GM21619 (cell line): ENCODE results near the gene PDCD1LG2.

Experiments used
- ATAC-seq: cut with Tn5 transposase; IDR thresholded peaks from one replicate; pipeline ENCODE4 v1.9.1; 2021; ENCODE audit not compliant: unreplicated experiment

PDCD1LG2 gene

DNA sequence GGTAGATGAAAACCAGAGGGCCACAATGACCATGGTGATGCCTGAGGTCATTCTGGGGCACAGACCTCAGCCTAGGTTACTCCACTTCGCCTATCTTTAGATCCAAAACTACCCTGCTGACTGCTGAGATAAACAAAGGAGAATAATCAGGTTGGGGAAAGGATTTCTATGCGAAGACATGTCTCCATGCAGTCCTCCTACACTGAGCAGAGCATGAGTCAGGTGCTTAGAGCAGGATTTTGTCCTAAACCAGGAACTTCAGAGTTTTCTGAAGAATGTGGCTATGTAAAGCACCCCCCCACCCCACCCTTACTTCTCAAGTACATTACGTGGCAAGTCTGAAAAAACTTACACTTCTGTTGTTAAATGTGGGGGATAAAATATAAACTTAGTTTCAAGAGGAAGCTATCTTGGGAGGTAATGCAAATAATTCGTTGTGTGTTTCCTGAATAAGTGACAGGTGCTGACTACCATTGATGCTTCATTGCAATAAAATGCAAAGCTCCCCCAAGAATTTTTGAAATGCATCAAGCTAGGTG lies 19.4 kb downstream of the PDCD1LG2 start:
- peak; percentile 51 for ATAC-seq

DNA sequence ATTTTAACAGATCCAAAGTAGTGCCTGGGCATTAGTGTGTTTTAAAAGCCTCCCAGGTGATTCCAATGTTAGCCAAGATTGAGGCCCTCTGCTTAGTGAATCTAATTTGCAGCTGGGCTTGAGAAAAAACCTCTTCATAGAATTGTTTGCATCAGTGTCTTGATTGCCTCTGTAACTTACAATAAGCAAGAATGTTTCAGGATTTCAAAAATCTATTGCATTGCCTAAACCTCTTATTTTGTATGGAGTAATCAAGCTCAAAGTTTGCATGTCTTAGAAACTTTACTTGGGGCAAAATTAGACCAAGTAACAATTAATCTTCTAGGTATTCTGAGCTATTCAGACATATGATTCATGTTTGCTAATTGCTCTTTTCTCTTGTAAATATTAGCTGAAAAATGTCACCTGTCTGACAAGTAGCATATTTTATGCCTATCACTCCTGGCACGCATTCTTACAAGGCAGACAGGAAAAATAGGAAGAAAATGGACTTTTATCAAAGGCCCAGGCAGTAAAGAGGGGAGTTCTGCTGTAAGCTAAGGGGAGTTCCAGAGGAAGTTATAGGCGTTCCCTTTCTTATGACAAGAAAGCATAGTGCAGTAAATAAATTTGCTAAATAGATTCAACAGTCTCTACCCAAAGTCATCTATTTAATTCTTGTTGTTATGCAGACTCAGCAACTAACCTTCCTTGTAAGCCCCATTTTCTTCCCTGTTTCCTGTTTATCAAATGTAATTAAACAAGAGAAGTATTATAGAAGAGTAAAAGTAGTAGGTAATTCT lies 21.0 kb downstream of the PDCD1LG2 start:
- no peak for ATAC-seq

DNA sequence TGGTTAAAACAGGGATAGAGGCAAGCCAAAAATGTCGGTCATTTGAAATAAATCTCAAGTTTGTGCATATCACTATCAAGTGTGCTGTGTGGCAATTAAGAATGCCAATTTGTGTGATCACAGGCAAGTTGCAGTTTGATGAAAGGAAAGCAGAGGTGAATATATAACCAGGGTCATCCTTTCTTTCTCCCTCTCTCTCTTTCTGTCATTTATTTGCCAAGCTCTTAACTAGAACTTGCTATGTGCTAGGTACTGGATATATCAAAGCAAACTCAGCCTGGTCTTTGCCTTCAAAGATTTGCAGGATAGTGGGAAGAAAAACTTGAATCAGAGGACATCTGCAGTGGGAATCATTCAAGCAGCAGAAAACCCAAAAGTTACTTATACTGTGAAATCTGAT lies 22.0 kb downstream of the PDCD1LG2 start:
- ATAC-seq: no peak

DNA sequence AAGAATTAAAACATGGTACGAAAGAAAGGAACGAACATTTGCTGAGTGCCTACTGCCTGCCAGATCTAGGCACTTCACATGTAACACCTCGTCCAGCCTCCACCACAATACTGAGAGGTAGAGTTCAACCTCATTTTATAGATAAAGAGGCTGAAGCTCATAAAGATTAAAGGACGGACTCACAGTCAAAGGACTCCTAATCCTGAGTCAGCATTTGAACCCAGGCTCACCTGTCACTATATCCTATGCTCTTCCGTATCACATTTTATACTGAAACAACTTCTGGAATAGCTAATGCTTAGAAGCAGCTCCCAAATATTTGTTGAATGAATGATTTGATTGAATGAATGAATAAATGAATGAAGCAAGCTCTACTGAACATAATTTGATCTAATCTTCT lies 22.5 kb downstream of the PDCD1LG2 start:
- ATAC-seq: no peak

DNA sequence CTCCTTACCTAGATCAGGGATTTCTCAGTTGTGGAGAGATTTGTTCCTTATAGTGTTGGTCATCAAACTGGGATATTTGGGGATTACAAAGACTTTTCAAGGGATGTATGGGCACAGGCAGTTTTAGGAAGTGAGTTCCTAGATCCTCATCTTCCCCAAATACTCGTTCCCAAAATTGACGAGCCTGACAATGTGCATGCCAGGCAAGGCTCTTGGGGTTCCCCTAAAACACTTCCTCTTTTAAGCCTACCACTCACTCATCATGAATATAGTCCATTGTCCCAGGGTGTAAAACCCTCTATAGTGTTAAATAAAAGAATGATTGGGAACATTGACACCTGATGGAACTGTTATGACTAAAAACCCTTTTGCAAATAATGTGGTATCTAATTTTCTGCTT lies 26.4 kb downstream of the PDCD1LG2 start:
- ATAC-seq: peak; percentile 43

DNA sequence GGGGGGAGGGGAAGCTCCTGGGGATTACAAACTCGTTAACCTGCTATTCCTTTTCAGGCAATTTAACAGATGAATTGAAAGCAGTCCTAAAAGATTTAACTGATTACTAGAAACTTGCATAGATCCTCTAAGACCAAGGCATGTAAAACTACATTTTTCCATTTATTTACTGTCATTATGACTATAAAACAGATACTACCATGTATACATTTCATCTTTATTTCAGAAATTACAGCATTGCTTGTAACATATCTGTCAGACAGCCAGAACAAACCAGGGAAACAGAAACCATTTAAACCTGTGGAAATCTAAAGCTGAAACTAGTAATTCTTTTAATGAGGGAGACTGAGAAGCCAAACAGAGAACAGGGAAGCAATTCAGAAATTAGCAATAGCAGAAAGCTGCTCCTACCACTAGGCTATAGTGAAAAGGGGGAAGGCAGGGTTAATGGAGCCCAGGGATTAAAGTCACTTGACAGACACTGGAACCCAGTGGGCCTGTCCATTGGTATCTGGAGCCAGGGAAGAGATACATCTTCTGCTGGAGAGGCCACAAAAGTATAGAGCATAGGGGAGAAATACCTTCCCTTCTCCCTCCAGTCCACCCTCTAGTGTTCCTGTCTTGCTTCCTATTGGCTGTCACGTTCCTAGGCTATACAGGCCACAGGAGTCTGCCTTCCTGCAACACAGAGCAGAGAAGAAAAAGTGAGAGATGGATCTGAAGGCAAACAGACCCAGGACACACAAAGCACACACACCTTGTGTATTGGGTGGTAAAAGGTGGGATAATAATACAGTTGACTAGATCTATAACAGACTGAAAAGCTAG lies 33.8 kb downstream of the PDCD1LG2 start:
- no peak for ATAC-seq

DNA sequence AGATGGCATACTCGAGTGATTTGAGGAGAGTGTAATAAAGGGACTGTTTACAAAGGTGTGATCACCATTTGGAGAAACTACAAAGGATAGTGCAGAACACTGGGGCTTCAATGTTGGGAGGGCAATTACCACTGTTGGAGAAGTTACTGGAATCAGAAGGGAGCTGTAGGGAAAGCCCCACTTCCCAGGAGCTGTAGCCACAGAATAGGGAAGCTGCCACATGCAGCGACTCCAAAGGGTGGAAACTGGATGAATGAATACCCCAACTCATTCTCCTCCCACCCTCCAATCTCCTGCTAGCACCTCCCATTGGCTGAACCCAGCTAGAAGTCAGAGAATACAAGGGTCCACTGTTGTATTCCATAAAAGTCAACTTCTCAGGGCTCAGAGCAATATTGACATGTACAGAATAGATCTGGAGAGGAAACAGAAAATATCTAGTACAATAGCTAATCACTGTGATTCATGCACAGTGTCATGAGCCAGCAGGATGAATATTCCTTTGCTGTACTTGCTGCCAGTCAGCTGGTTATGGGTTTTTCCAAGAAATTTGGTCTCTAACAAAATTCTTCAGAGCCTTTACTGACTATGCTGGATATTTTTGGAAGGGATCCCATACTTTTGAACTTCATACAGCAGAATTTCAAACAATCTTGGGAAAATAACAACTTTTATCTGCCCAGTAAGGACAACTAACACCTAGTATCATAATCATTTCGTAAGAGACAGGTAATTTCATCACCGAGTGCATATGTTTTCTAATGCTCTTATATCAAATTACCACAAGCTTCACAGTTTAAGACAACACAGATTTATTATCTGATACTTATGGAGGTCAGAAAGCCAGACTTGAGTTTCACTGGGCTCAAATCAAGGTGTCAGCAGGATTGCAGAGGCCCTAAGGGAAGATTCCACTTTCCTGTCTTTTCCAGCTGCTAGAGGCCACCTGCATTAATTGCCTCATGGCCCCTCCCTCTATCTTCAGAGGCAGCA lies 39.6 kb downstream of the PDCD1LG2 start:
- no peak for ATAC-seq

DNA sequence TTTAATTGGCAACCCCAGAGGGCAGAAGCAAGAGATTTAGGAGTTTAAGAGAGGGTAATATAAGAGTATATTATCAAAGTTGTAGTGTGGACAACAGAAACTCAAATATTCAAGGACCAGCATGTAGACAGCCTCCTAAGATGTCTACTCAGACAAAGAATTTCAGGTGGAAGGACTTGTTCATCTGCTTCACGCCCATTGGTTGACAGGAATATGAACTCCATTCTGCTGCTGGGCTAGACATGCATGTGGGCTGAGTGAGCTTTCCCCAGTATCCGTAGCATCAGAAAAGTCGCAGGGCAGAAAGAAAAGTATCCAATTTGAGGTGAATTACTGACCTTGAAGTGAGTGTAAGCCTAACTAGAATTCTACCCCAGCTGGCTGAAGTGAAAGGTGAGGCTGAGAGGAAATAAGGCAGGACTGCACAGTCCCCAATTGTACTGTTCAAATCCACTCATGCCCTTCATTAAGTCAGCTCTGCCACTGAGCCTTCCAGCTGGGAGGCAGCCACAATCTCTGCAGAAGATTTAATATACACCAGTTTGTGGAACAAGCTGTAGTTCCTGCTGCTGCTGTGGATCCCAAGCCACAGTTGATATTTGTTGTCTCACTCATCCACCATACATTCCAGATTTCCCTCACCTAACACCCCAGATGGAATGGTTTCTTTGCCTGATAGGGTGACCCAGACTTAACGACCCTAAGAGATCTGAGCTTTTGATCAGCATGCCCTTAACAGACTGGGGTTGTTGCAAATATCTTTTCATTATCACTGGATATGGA lies 41.2 kb downstream of the PDCD1LG2 start:
- ATAC-seq: no peak

DNA sequence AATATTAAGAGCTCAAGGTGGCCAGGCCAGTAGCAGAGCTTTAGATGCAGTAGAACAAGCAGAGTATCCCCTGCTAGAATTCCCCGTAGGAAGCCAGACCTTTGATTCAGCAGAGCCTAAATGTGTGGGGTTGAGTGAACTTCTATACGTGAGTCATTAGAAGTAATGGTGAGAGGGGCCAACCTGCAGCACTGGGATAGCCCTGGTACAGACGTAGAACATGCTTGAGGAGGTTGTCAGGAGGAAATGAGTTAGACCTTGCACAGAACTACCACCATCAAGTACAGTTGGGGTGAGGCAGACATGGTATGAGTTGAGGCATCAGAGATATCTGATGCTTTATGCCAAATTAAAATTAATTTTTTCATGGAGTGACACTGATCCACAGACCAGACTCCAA lies 42.0 kb downstream of the PDCD1LG2 start:
- ATAC-seq: no peak

DNA sequence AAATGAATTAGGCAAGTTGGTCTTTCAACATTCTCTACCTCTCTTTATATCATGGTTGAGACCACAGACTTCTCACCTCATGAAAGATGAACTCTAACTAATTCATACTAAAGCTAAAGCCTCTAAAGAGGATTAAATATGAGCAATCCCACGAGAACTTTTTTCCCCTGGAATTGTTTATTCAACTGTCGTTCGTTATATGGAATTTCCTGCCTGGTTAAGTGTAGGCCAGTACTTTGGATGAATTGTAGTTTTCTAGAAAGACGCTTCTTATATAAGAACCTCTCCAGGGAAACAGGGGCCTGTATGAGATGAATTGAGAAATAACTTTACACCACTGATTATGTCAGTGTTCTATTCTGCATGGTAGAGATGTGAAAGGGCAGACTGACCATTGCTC lies 42.9 kb downstream of the PDCD1LG2 start:
- ATAC-seq: no peak

DNA sequence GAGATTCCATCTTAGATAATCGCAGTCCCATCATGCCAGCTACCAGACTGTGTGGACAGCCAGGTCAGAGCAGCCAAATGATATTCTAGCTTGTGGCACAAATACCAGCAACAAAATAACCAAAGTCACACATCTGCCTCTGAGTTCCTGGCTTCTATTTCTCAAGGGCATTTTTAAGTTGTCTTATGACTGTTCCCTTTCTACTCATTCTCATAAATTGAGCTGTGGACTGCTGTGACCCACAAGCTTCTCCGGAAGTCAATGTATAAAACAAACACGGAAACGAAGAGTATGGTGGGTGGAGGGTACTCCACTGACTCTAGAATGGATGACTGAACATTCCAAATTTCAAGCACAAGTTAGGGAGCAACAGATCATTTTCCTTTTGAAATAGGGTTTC lies 43.9 kb downstream of the PDCD1LG2 start:
- peak; percentile 76 for ATAC-seq

DNA sequence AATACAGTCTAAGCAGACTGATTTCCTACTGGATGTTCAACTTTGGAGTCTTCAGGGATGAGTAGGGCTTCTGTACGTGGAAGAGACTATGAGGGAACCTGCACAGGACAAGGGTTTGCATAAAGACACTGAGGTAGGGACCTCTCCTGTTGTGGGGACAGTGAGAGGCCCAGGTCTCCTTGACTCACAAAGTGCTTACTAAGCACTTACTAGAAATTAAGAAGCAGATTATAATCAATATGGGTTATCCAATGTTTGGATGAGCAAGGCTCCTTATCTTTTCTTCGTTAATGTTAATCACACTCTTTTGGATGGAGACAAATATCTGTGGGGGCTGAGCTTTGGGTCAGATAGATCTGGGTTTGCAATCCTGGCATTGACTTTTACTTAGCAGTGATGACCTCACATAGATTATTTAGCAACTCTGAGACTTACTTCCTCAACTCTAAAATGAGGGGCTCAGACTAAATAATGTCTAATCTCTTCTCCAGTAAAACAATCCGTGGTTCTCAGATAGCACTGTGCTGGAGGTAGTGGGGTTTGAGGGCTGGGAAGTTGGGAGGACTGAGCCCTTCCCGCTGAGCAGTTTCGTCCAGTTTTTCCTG lies 45.9 kb downstream of the PDCD1LG2 start:
- ATAC-seq: no peak

DNA sequence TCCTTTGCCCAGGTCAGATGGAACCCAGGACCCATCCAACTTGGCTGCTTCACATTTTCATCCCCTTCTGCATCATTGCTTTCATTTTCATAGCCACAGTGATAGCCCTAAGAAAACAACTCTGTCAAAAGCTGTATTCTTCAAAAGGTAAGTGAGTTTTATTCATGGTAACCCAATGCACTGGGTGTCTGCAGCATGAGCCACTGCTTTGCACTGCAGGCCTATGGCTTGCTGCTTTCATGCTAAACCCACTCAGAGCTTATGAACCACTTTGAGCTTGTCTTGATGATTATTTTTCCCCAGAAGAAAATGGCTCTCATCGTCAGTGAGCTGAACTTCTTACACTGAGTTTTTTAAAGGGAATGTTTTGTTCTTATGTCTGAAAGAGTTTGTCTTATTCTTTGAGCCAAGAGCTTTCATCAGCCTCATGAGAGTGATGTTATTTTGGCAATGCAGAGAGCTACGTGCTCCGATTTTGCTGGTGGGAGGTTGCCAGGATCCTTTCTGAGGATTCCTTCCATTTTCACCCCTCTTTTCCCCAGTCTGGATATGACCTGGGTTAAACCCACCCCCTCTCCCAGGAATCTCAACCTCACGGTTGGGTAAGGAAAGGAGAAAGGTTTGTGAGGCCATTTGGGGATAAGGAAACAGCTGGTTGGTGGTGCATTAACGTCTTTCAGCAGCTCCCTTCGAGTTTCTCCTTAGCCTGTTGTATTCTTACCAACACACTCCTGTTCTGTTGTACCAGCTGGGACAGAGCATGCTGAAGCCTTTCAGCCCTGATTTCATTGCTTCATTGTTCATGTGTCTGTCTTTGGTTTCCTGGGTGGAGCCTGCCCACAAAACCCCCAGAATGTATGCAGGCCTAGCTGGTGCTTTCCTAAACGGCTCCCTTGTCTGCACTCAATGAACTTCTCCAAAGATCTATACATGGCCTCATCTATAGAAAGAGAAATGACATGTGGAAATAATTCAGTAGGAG lies 47.6 kb downstream of the PDCD1LG2 start:
- ATAC-seq: peak; percentile 49

DNA sequence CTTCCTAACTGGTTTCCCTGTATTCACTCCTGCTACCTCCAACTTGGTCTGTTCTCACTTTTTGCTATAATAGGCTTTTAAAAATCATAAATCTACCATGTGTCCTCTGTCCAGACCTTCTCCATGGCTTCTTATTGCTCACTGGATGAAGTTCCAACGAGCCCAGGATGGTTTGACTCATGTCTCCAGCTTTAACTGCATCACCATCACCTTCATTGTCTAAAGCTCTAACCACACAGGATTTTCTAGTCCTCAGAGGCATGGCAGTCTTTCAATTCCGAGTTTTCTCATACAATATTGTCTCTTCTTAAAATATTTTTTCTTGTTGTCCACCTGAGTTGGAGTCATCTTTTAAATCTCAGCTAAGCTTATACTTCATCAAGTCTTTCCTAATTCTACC lies 49.3 kb downstream of the PDCD1LG2 start:
- ATAC-seq: no peak

DNA sequence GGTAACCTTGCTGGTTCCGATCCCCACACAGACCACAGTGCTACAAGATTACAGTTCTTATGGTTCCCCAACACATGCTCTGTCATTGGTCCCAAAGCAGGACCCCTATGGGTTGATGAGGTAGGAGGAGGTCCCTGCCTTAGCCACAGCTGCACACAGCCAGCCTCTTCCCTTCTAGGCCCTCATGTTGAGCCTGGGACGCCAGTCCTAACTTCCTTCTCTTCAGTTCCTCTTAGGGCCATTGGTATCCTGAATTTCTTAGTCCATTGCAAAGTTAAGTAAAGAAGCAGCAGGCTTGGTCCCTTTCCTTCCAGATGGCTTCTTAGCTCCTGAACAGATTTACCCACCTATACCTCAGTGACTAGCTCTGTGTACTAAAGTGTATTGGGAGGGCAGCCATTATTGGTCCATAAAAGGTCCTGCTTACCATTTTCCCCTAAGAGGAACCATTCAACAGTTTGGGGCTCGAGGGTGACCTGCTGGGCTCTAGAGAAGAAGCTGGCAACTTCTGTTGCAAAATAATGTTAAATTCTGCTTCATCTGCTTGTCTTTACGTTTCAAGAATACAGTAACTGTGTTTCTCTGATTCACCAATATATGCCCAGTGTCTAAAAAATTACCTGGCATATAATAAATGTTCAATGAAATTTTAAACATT lies 50.2 kb downstream of the PDCD1LG2 start:
- ATAC-seq: no peak

DNA sequence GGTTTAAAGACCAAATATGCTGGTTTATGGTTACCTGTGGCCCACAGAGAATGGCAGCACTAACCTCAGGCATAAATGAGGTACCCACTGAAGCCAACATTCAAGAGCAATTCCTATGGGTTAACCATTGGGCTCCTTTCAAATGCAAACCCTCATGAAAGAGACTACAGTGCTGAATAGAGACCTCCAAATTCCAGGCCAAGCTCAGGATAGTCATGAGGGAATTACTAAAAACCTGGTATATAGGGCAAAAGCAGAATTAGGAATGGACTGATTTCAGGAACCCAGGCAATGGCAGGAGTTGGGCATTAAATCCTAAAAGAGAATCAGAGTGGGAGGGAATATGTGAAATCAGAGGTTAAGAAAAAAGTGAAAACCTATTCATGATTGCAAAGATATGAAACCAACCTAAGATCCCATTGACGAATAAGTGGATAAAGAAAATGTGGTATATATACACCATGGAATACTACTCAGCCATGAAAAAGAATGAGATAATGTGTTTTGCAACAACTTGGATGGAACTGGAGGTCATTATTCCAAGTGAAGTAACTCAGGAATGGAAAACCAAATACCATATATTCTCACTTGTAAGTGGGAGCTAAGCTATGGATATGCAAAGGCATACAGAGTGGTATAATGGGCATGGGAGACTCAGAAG lies 51.6 kb downstream of the PDCD1LG2 start:
- no peak for ATAC-seq

DNA sequence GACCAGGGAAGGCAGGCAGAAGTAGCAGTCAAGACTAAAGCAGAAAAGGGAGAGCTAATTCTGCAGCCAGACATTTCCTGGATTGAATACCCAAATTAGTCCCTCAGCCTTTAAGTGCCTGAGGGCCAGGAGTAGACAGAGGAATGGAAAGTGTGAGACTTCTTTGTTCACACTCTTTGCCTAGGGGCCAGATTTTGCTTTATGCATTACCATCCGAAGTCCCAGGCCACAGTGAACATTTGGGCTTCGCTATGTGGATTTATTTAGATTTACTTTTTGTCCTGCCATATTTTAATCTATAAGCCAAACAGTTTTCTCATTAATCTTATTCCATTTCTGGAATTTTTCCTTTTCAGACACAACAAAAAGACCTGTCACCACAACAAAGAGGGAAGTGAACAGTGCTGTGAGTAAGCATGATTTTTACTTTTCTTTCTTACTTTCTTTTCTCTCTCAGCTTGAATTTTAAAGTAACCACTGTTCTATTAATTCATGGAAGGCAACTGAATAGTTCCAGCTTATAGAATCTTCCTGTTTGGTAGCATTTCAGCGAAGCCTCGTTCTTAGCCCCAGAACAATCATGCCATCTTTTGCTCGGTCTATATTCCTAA lies 52.6 kb downstream of the PDCD1LG2 start:
- no peak for ATAC-seq
